ENCODE data around the gene IL22. TPM values are rescaled to one million over a fixed set of nuclear protein-coding genes. Genes with fewer than 3 reads are reported as not detected.

Gene IL22
- total RNA-seq, 1 experiment from 2014 or later = not detected

GRCh38 chr12:68267892-68268396 is 14.5 kb upstream of the IL22 start:
- H2AFZ ChIP-seq (ENCODE audit: low read depth, low read length, poor library complexity, severe bottlenecking) = no peak overlapping the region
- ATAC-seq = no peak
- no peaks in the 10 kb centered on the region for H3K36me3 ChIP-seq (ENCODE audit: control insufficient read depth in 1 of 2, insufficient read depth in 2 of 2, low read length in 2 of 2)
- H3K27ac ChIP-seq (ENCODE audit: low read depth, low read length) = no peak overlapping the region
- TF ChIP-seq SP1 (IDR thresholded peaks at IDR 0.05; ENCODE audit: low read depth) = no peak
- TF ChIP-seq CBX3 (IDR thresholded peaks at IDR 0.05; ENCODE audit: low read depth) = no peak
- TF ChIP-seq CEBPB (IDR thresholded peaks at IDR 0.05; ENCODE audit: low read depth) = no peak
- TF ChIP-seq, protein P1, sequence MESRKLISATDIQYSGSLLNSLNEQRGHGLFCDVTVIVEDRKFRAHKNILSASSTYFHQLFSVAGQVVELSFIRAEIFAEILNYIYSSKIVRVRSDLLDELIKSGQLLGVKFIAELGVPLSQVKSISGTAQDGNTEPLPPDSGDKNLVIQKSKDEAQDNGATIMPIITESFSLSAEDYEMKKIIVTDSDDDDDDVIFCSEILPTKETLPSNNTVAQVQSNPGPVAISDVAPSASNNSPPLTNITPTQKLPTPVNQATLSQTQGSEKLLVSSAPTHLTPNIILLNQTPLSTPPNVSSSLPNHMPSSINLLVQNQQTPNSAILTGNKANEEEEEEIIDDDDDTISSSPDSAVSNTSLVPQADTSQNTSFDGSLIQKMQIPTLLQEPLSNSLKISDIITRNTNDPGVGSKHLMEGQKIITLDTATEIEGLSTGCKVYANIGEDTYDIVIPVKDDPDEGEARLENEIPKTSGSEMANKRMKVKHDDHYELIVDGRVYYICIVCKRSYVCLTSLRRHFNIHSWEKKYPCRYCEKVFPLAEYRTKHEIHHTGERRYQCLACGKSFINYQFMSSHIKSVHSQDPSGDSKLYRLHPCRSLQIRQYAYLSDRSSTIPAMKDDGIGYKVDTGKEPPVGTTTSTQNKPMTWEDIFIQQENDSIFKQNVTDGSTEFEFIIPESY (IDR thresholded peaks at IDR 0.05; ENCODE audit: extremely low read depth, insufficient replicate concordance, low read length) = no peak
- no peak for TF ChIP-seq MAX (IDR thresholded peaks at IDR 0.05)
- no peak for TF ChIP-seq EGR1 (IDR thresholded peaks at IDR 0.05; ENCODE audit: low read depth)
- TF ChIP-seq TCF7L2 (IDR thresholded peaks at IDR 0.05; ENCODE audit: borderline replicate concordance, extremely low read depth, insufficient read depth, insufficient read length) = no peak
- TF ChIP-seq, protein P2, sequence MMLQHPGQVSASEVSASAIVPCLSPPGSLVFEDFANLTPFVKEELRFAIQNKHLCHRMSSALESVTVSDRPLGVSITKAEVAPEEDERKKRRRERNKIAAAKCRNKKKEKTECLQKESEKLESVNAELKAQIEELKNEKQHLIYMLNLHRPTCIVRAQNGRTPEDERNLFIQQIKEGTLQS (IDR thresholded peaks at IDR 0.05) = no peak
- TF ChIP-seq POLR2A (IDR thresholded peaks at IDR 0.05; ENCODE audit: borderline replicate concordance, extremely low read depth, insufficient read depth, insufficient read length) = no peak
- TF ChIP-seq SIN3A (IDR thresholded peaks at IDR 0.05; ENCODE audit: low read depth) = no peak
- TF ChIP-seq RAD21 (IDR thresholded peaks at IDR 0.05; ENCODE audit: low read depth) = no peak
- no peak for TF ChIP-seq SRF (IDR thresholded peaks at IDR 0.05; ENCODE audit: low read depth)
- TF ChIP-seq, protein P3, sequence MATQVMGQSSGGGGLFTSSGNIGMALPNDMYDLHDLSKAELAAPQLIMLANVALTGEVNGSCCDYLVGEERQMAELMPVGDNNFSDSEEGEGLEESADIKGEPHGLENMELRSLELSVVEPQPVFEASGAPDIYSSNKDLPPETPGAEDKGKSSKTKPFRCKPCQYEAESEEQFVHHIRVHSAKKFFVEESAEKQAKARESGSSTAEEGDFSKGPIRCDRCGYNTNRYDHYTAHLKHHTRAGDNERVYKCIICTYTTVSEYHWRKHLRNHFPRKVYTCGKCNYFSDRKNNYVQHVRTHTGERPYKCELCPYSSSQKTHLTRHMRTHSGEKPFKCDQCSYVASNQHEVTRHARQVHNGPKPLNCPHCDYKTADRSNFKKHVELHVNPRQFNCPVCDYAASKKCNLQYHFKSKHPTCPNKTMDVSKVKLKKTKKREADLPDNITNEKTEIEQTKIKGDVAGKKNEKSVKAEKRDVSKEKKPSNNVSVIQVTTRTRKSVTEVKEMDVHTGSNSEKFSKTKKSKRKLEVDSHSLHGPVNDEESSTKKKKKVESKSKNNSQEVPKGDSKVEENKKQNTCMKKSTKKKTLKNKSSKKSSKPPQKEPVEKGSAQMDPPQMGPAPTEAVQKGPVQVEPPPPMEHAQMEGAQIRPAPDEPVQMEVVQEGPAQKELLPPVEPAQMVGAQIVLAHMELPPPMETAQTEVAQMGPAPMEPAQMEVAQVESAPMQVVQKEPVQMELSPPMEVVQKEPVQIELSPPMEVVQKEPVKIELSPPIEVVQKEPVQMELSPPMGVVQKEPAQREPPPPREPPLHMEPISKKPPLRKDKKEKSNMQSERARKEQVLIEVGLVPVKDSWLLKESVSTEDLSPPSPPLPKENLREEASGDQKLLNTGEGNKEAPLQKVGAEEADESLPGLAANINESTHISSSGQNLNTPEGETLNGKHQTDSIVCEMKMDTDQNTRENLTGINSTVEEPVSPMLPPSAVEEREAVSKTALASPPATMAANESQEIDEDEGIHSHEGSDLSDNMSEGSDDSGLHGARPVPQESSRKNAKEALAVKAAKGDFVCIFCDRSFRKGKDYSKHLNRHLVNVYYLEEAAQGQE (IDR thresholded peaks at IDR 0.05; ENCODE audit: low read depth) = no peak
- TF ChIP-seq ZNF274 (IDR thresholded peaks at IDR 0.05; ENCODE audit: low read depth, low read length) = no peak
- no peak for TF ChIP-seq YY1 (IDR thresholded peaks at IDR 0.05; ENCODE audit: extremely low read depth, insufficient replicate concordance, low read depth, low read length)
- TF ChIP-seq, protein P4, sequence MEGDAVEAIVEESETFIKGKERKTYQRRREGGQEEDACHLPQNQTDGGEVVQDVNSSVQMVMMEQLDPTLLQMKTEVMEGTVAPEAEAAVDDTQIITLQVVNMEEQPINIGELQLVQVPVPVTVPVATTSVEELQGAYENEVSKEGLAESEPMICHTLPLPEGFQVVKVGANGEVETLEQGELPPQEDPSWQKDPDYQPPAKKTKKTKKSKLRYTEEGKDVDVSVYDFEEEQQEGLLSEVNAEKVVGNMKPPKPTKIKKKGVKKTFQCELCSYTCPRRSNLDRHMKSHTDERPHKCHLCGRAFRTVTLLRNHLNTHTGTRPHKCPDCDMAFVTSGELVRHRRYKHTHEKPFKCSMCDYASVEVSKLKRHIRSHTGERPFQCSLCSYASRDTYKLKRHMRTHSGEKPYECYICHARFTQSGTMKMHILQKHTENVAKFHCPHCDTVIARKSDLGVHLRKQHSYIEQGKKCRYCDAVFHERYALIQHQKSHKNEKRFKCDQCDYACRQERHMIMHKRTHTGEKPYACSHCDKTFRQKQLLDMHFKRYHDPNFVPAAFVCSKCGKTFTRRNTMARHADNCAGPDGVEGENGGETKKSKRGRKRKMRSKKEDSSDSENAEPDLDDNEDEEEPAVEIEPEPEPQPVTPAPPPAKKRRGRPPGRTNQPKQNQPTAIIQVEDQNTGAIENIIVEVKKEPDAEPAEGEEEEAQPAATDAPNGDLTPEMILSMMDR (IDR thresholded peaks at IDR 0.05 in 2 of 3, conservative IDR thresholded peaks at IDR 0.05 in 1 of 3; ENCODE audit: borderline replicate concordance in 1 of 3, insufficient read depth in 1 of 3, low read depth in 2 of 3, low read length in 2 of 3) = no peak
- no peak for TF ChIP-seq FOSL1 (IDR thresholded peaks at IDR 0.05; ENCODE audit: low read depth)
- no peak for TF ChIP-seq ELF1 (IDR thresholded peaks at IDR 0.05; ENCODE audit: borderline replicate concordance, low read depth)
- no peak for TF ChIP-seq EZH2 (IDR thresholded peaks at IDR 0.05)
- no TSS peak for BruUV-seq (replicated peaks)
- no peaks in the 10 kb centered on the region for H4K20me1 ChIP-seq (ENCODE audit: insufficient read depth)
- H3K9me3 ChIP-seq (ENCODE audit: control insufficient read depth in 1 of 2, insufficient read depth in 1 of 2, low read depth in 1 of 2, low read length in 2 of 2) = no peaks in the 10 kb centered on the region
- no peaks in the 10 kb centered on the region for H3K27me3 ChIP-seq (ENCODE audit: insufficient read depth, low read length)
- intact Hi-C loops (cut with micrococcal nuclease) = no loop called here
- ChIA-PET RAD21 (ENCODE audit: low non-redundant PET in 1 of 2, low total read pairs in 2 of 2, uncharacterized antibody in 2 of 2, unreplicated experiment in 2 of 2) (no interaction called here), POLR2A (no interaction called here), CTCF (no interaction called here)
- H3K79me2 ChIP-seq (ENCODE audit: insufficient read depth, low read length) = no peaks in the 10 kb centered on the region
- no peak overlapping the region for H3K9ac ChIP-seq (ENCODE audit: low read length)
- no peak overlapping the region for H3K4me3 ChIP-seq (replicated peaks in 1 of 2; ENCODE audit: low read depth in 1 of 2, low read length in 2 of 2)
- no peak overlapping the region for H3K4me2 ChIP-seq (ENCODE audit: low read length)
- DNase-seq (ENCODE audit: low read depth, low spot score) = no peak
- no peaks in the 10 kb centered on the region for H3K9me2 ChIP-seq (ENCODE audit: insufficient read depth)
- no peaks in the 10 kb centered on the region for H3K4me1 ChIP-seq (ENCODE audit: control insufficient read depth in 1 of 2, insufficient read depth in 2 of 2, low read length in 2 of 2)
